Suprapubic skin (tissue), 4 donors: ENCODE measurements around the gene PNPLA3. TPM values are rescaled to one million over a fixed set of nuclear protein-coding genes. Genes with fewer than 3 reads are reported as not detected.

ENCODE experiments used
- DNase-seq, 2 donors: peaks; one replicate each; pipeline ENCODE4 v3.0.0-alpha.2; 2019; ENCODE audit warnings: low spot score in 2 of 2
- H3K27ac ChIP-seq: fragments of 200-600 bp; sonication (generic); one replicate; pipeline ENCODE4 v1.5.1; 2019
- H3K27me3 ChIP-seq: fragments of 200-600 bp; sonication (generic); one replicate; pipeline ENCODE4 v1.5.1; 2019
- H3K36me3 ChIP-seq: fragments of 200-600 bp; sonication (generic); one replicate; pipeline ENCODE4 v1.5.1; 2019
- H3K4me1 ChIP-seq: fragments of 200-600 bp; sonication (generic); one replicate; pipeline ENCODE4 v1.5.1; 2019
- H3K4me3 ChIP-seq: fragments of 200-600 bp; sonication (generic); one replicate; pipeline ENCODE4 v1.5.1; 2019; ENCODE audit warnings: mild to moderate bottlenecking
- H3K9me3 ChIP-seq: fragments of 200-600 bp; sonication (generic); one replicate; pipeline ENCODE4 v1.5.1; 2019
- CTCF ChIP-seq, 2 donors: fragments of 200-600 bp in 1 of 2; fragments of 450-650 bp in 1 of 2; sonication (generic) in 1 of 2; IDR thresholded peaks; one replicate each; pipeline ENCODE4 v1.5.1; 2016 to 2019; ENCODE audit warnings: antibody characterized with exemption in 2 of 2, mild to moderate bottlenecking in 1 of 2, moderate library complexity in 1 of 2
- EP300 ChIP-seq: sonication (generic); formaldehyde crosslinking; IDR thresholded peaks from one replicate; pipeline ENCODE4 v1.6.1; 2017; ENCODE audit warnings: antibody characterized with exemption
- POLR2A ChIP-seq, 2 donors: fragments of 450-650 bp; IDR thresholded peaks; one replicate each; pipeline ENCODE4 v1.6.1; 2017; ENCODE audit warnings: antibody characterized with exemption in 2 of 2, mild to moderate bottlenecking in 2 of 2, moderate library complexity in 2 of 2
- POLR2AphosphoS5 ChIP-seq, 3 donors: sonication (generic); formaldehyde crosslinking; IDR thresholded peaks; one replicate each; pipeline ENCODE4 v1.6.1; 2017; ENCODE audit warnings: antibody characterized with exemption in 3 of 3
- WGBS: methylation state at CpG from one replicate; pipeline ENCODE4 v1.1.5; 2018; 5-methylcytosine and 5-hydroxymethylcytosine counted together
- total RNA-seq, 4 donors: library from RNA; depleted of rRNA; stranded (reverse); fragments of >200 nt; gene quantifications; one replicate each; pipeline ENCODE4 v1.1.0, GENCODE V29; 2016

The PNPLA3 gene
- total RNA-seq, 4 donors from 2014 or later = 7.0 to 23.7 (median 11.6) TPM

- no CpG with 5 or more reads among the region's 4 CpGs for WGBS
- TF ChIP-seq POLR2A (IDR thresholded peaks at IDR 0.05) = no peak
- no peak for TF ChIP-seq CTCF (IDR thresholded peaks at IDR 0.05)
- no peak for TF ChIP-seq EP300
- no peak for TF ChIP-seq POLR2AphosphoS5 (IDR thresholded peaks at IDR 0.05)
- peaks cover 44% of the 10 kb centered on the region for H3K4me1 ChIP-seq
- no peaks in the 10 kb centered on the region for H3K36me3 ChIP-seq
- peaks cover 13% of the 10 kb centered on the region for H3K27me3 ChIP-seq
- no peak overlapping the region for H3K27ac ChIP-seq
- no peaks in the 10 kb centered on the region for H3K9me3 ChIP-seq
- H3K4me3 ChIP-seq = no peak overlapping the region
- no peak for DNase-seq
Observed at GRCh38 chr22:43921370-43921769, 2.2 kb upstream of the PNPLA3 start.

- Histone ChIP-seq H3K4me1 (peaks cover 45% of the 10 kb centered on the region), H3K27me3 (peaks cover 13% of the 10 kb centered on the region), H3K27ac (no peak overlapping the region), H3K4me3 (no peak overlapping the region), H3K36me3 (no peaks in the 10 kb centered on the region), H3K9me3 (no peaks in the 10 kb centered on the region)
- no peak for DNase-seq
- 82% methylated on average over 2 of the region's 3 CpGs for WGBS
- TF ChIP-seq POLR2AphosphoS5 (IDR thresholded peaks at IDR 0.05) = no peak
- no peak for TF ChIP-seq POLR2A (IDR thresholded peaks at IDR 0.05)
- no peak for TF ChIP-seq CTCF (IDR thresholded peaks at IDR 0.05)
- no peak for TF ChIP-seq EP300
Observed at GRCh38 chr22:43922123-43922522, 1.5 kb upstream of the PNPLA3 start.

- DNase-seq = no peak
Observed at GRCh38 chr22:43923191-43923590, 414 bp upstream of the PNPLA3 start.

GRCh38 chr22:43924877-43925276 lies 1.3 kb downstream of the PNPLA3 start:
- no peaks in the 10 kb centered on the region for H3K9me3 ChIP-seq
- H3K36me3 ChIP-seq = no peaks in the 10 kb centered on the region
- peaks cover 37% of the 10 kb centered on the region for H3K4me1 ChIP-seq
- peak overlapping the region; percentile 39 for H3K27ac ChIP-seq
- WGBS = 75% methylated on average over 7 of the region's 7 CpGs
- no peak for DNase-seq
- TF ChIP-seq POLR2AphosphoS5 (IDR thresholded peaks at IDR 0.05) (no peak), POLR2A (IDR thresholded peaks at IDR 0.05) (no peak), EP300 (no peak), CTCF (IDR thresholded peaks at IDR 0.05) (no peak)
- H3K27me3 ChIP-seq = peaks cover 10% of the 10 kb centered on the region
- no peak overlapping the region for H3K4me3 ChIP-seq

More at GRCh38 chr22:43923191-43923590, 414 bp upstream of the PNPLA3 start:
- peaks cover 45% of the 10 kb centered on the region for H3K4me1 ChIP-seq
- no peak overlapping the region for H3K27ac ChIP-seq
- H3K36me3 ChIP-seq = no peaks in the 10 kb centered on the region
- H3K9me3 ChIP-seq = no peaks in the 10 kb centered on the region
- peak overlapping the region; percentile 61 for H3K4me3 ChIP-seq
- H3K27me3 ChIP-seq = peaks cover 13% of the 10 kb centered on the region
- TF ChIP-seq POLR2A (IDR thresholded peaks at IDR 0.05) (no peak), POLR2AphosphoS5 (IDR thresholded peaks at IDR 0.05) (no peak), CTCF (IDR thresholded peaks at IDR 0.05) (no peak), EP300 (no peak)
- 0% methylated on average over 7 of the region's 13 CpGs for WGBS

- Histone ChIP-seq H3K27me3 (peaks cover 6% of the 10 kb centered on the region), H3K27ac (peak overlapping the region; percentile 39), H3K4me3 (no peak overlapping the region), H3K36me3 (no peaks in the 10 kb centered on the region), H3K9me3 (no peaks in the 10 kb centered on the region), H3K4me1 (peaks cover 37% of the 10 kb centered on the region)
- 53% methylated on average over 5 of the region's 6 CpGs for WGBS
- no peak for DNase-seq
- TF ChIP-seq EP300 (no peak), CTCF (IDR thresholded peaks at IDR 0.05) (no peak)
Observed at GRCh38 chr22:43925433-43926348, 2.1 kb downstream of the PNPLA3 start.
